Neural crest cell (in vitro differentiated cells): ENCODE data around the gene LIG1. TPM values are rescaled to one million over a fixed set of nuclear protein-coding genes. Genes with fewer than 3 reads are reported as not detected.
A peak's percentile ranks its signal among the peaks of the same experiment; 100 is the strongest.

Experiments used
- DNase-seq: peaks from one replicate; pipeline ENCODE4 v3.0.0; 2021; ENCODE audit warnings: low read depth, mixed read lengths, low spot score
- H3K27ac Mint-ChIP-seq: one replicate; pipeline ENCODE4 v1.8.0; 2021; ENCODE audit warnings: mild to moderate bottlenecking, mixed read lengths; ENCODE audit not compliant: unreplicated experiment
- H3K27me3 Mint-ChIP-seq: 2 replicates; pipeline ENCODE4 v1.8.0; 2021; ENCODE audit warnings: low read depth, mild to moderate bottlenecking, mixed read lengths
- H3K36me3 Mint-ChIP-seq: 2 replicates; pipeline ENCODE4 v1.8.0; 2021; ENCODE audit warnings: low read depth, mild to moderate bottlenecking, mixed read lengths
- H3K4me1 Mint-ChIP-seq: 2 replicates; pipeline ENCODE4 v1.8.0; 2021; ENCODE audit warnings: mixed read lengths
- H3K4me3 Mint-ChIP-seq: one replicate; pipeline ENCODE4 v1.8.0; 2021; ENCODE audit warnings: mild to moderate bottlenecking, mixed read lengths
- H3K9me3 Mint-ChIP-seq: 2 replicates; pipeline ENCODE4 v1.8.0; 2021; ENCODE audit warnings: mixed read lengths
- total RNA-seq: library from RNA; stranded (reverse); gene quantifications from 2 replicates; pipeline ENCODE4 v1.2.1, GENCODE V29; 2021
- TF ChIP-seq, protein P1 (sequence below): fragments of 200-600 bp; sonication (generic); conservative IDR thresholded peaks from 2 replicates; pipeline ENCODE4 v1.5.0; 2021; ENCODE audit warnings: antibody characterized with exemption, mild to moderate bottlenecking

LIG1 gene
- total RNA-seq, 1 donor from 2014 or later, result 144 TPM

DNA sequence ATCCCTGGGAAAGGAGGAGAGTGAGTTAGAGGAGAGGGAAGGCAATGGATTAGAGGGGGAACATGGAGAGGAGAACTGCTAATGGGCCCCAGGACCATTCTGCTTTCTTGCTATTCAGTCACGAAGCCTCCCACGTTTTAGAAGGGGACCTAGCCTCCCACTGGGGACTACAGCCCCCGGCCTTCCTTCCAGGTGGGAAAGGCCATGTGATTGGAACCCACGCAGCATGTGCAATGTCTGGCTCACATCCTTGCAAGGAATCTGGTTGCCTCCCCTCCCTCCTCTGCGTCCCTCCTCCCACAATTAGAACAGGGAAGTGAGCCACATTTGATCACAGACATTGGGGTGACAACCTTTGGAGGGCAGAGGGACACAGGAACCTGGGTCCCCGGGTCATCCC is 37.0 kb downstream of the LIG1 start:
- no peak overlapping the region for H3K27ac Mint-ChIP-seq
- DNase-seq, result no peak
- H3K9me3 Mint-ChIP-seq, result no peaks in the 10 kb centered on the region
- no peaks in the 10 kb centered on the region for H3K27me3 Mint-ChIP-seq
- no peak overlapping the region for H3K4me3 Mint-ChIP-seq
- TF ChIP-seq, protein P1, sequence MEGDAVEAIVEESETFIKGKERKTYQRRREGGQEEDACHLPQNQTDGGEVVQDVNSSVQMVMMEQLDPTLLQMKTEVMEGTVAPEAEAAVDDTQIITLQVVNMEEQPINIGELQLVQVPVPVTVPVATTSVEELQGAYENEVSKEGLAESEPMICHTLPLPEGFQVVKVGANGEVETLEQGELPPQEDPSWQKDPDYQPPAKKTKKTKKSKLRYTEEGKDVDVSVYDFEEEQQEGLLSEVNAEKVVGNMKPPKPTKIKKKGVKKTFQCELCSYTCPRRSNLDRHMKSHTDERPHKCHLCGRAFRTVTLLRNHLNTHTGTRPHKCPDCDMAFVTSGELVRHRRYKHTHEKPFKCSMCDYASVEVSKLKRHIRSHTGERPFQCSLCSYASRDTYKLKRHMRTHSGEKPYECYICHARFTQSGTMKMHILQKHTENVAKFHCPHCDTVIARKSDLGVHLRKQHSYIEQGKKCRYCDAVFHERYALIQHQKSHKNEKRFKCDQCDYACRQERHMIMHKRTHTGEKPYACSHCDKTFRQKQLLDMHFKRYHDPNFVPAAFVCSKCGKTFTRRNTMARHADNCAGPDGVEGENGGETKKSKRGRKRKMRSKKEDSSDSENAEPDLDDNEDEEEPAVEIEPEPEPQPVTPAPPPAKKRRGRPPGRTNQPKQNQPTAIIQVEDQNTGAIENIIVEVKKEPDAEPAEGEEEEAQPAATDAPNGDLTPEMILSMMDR, result no peak
- H3K36me3 Mint-ChIP-seq, result peaks cover 16% of the 10 kb centered on the region
- H3K4me1 Mint-ChIP-seq, result no peaks in the 10 kb centered on the region

DNA sequence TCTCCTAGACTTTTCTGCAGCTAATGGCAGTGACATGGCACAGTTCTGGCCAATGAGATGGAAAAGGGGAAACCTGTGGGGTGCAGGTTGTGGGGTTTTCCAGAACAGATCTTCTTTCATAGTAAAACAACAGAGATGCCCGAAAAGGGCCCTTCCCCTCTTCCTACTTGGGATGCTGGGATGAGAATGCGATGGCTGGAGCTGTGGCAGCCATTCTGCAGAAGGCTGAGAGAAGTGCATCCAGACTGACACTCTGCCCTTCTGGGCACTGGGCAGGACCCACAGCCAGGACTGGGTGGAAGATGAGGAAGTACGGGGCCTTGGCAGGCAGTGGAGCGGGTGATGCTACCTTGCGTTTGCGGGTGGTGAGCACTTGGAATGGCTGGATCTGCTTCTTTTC is 42.6 kb downstream of the LIG1 start:
- TF ChIP-seq, protein P1, result no peak
- H3K36me3 Mint-ChIP-seq, result peaks cover 38% of the 10 kb centered on the region
- H3K4me1 Mint-ChIP-seq, result peaks cover 14% of the 10 kb centered on the region
- H3K9me3 Mint-ChIP-seq, result no peaks in the 10 kb centered on the region
- H3K27me3 Mint-ChIP-seq, result no peaks in the 10 kb centered on the region
- H3K27ac Mint-ChIP-seq, result no peak overlapping the region
- H3K4me3 Mint-ChIP-seq, result no peak overlapping the region
- no peak for DNase-seq

DNA sequence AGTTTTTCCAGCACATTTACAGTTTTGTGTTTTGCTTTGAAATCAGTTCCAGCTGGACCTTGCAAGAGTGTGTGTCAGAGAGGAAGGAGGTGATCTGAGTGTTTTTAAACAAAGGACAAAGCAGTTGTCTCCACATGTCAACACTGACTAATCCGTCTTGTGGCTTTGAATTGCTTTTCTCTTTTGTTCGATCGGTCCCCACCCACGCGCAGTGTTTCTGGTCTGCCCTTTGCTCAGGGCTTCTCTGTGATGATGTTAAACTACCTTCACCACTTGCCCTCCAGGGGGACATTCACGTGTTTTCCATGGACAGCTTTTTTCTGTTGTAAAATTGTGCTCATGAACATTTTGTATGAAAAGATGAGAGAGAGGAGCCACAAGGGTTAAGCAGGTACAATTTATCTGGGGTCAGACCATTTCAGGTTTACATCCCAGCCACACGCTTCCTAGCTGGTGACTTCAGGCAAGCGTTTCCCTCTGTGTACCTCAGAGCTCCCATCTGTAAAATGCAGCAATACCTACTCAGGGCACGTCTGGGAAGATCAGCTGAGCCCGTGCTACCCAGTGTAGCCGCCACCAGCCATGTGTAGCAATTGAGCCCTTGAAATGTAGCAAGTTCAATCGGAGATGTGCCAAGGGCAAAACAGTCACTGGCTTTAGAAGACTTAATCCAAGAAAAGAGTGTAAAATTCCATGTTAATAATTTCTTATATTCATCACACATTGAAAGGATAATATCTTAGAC is 46.1 kb downstream of the LIG1 start:
- Mint-ChIP-seq H3K4me1 (peaks cover 22% of the 10 kb centered on the region), H3K27ac (peak overlapping the region; percentile 30), H3K27me3 (peaks cover 2% of the 10 kb centered on the region), H3K36me3 (peaks cover 47% of the 10 kb centered on the region), H3K4me3 (no peak overlapping the region), H3K9me3 (no peaks in the 10 kb centered on the region)
- TF ChIP-seq, protein P1, result peak; percentile 50
- DNase-seq, result peak; percentile 32

DNA sequence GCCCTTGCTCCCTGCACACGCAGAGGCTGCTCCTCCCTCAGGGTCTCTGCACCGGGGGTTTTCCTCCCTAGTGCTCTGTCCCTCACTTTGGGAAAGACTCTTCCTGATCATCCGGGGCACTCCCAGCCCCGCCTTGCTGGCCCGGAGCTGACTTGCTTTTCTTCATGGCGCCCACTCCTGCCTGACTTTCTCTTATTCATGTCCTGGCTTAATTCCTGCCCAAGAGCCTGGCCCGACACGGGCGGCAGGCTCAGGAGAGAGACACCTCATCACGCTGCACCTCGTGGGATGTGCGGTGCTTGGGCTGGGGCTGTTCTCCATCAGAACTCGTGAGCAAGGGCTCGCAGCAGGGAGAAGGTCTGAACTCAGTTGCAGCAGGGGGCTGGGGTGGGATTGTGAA is 47.7 kb downstream of the LIG1 start:
- peaks cover 2% of the 10 kb centered on the region for H3K27me3 Mint-ChIP-seq
- H3K36me3 Mint-ChIP-seq, result peaks cover 41% of the 10 kb centered on the region
- H3K4me1 Mint-ChIP-seq, result peaks cover 22% of the 10 kb centered on the region
- H3K9me3 Mint-ChIP-seq, result no peaks in the 10 kb centered on the region
- DNase-seq, result no peak
- TF ChIP-seq, protein P1, result no peak
- no peak overlapping the region for H3K27ac Mint-ChIP-seq
- H3K4me3 Mint-ChIP-seq, result no peak overlapping the region

DNA sequence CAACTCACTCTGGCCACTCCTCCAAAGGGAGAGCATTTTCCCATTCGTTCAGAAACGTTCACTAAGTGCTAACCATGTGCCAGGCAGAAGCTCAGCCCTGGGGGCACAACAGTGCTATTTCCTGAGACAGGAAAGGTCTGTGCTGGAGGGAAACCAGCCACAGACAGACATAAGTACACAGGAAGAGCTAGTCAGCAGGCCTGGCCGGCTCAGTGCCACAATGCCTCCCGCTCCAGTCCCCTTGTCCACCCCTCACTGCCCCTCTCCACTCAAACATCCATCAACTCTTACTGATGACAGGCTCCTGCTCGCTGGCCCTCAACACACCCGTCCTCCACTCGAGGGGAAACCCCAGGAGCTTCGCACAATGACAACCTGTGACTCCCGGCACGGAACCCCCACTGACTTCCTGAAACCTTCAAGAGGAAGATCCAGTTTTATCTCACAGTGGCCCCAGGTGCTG is 48.2 kb downstream of the LIG1 start:
- peaks cover 37% of the 10 kb centered on the region for H3K36me3 Mint-ChIP-seq
- no peak for DNase-seq
- TF ChIP-seq, protein P1, result no peak
- H3K27ac Mint-ChIP-seq, result no peak overlapping the region
- peaks cover 22% of the 10 kb centered on the region for H3K4me1 Mint-ChIP-seq
- H3K9me3 Mint-ChIP-seq, result no peaks in the 10 kb centered on the region
- H3K4me3 Mint-ChIP-seq, result no peak overlapping the region
- H3K27me3 Mint-ChIP-seq, result peaks cover 2% of the 10 kb centered on the region
